MCF 10A (cell line): ENCODE data around the gene SPNS3. TPM values are rescaled to one million over a fixed set of nuclear protein-coding genes. Genes with fewer than 3 reads are reported as not detected.

Experiments used
- BruUV-seq: library from RNA; stranded (reverse); fragments of 400-500 nt; replicated peaks from 2 replicates; lab custom pipeline; 2021; lab: Mats Ljungman, UMichigan
- CTCF ChIA-PET: fragments of 300-600 bp; sonication (Branson Sonifier 250); formaldehyde crosslinking; extraction: SDS; loops from one replicate; lab custom pipeline; 2021; ENCODE audit warnings: antibody characterized with exemption, inconsistent platforms; lab: Yijun Ruan, JAX
- POLR2A ChIA-PET: fragments of 300-600, 350-650 bp; sonication (Branson Sonifier 250); formaldehyde crosslinking; extraction: SDS; loops from one replicate; lab custom pipeline; 2020; ENCODE audit warnings: antibody characterized with exemption, inconsistent platforms; lab: Yijun Ruan, JAX
- DNase-seq: peaks from one replicate; pipeline ENCODE4 v3.0.0-alpha.2; 2018; ENCODE audit not compliant: unreplicated experiment
- H3K27ac Mint-ChIP-seq: one replicate; pipeline ENCODE4 v1.8.0; 2022; ENCODE audit warnings: mild to moderate bottlenecking, low read depth, mixed read lengths; ENCODE audit not compliant: unreplicated experiment
- H3K27me3 Mint-ChIP-seq: one replicate; pipeline ENCODE4 v1.8.0; 2022; ENCODE audit warnings: mixed read lengths; ENCODE audit not compliant: insufficient read depth, unreplicated experiment
- H3K36me3 Mint-ChIP-seq: one replicate; pipeline ENCODE4 v1.8.0; 2022; ENCODE audit warnings: mild to moderate bottlenecking, moderate library complexity, mixed read lengths; ENCODE audit not compliant: insufficient read depth, unreplicated experiment
- H3K4me1 Mint-ChIP-seq: one replicate; pipeline ENCODE4 v1.8.0; 2022; ENCODE audit warnings: mixed read lengths; ENCODE audit not compliant: insufficient read depth, unreplicated experiment
- H3K4me3 Mint-ChIP-seq: one replicate; pipeline ENCODE4 v1.8.0; 2022; ENCODE audit warnings: mild to moderate bottlenecking, moderate library complexity, mixed read lengths; ENCODE audit not compliant: unreplicated experiment
- H3K9me3 Mint-ChIP-seq: one replicate; pipeline ENCODE4 v1.8.0; 2022; ENCODE audit warnings: mixed read lengths; ENCODE audit not compliant: unreplicated experiment
- intact Hi-C: fragments of 100-400 bp; cut with micrococcal nuclease; formaldehyde crosslinking; loops from 2 replicates; pipeline ENCODE4 v1.14.1; 2022
- total RNA-seq: library from RNA; stranded (reverse); gene quantifications from 2 replicates; pipeline ENCODE4 v1.2.3, GENCODE V29; 2022
- TF ChIP-seq, protein P1 (sequence below): fragments of 200-600 bp; IDR thresholded peaks from one replicate; pipeline ENCODE4 v1.8.0; 2022; ENCODE audit warnings: antibody characterized with exemption, mild to moderate bottlenecking; ENCODE audit not compliant: unreplicated experiment

SPNS3 gene
- total RNA-seq, 1 experiment from 2014 or later = not detected

- Mint-ChIP-seq H3K27me3 (peaks cover 6% of the 10 kb centered on the region), H3K4me1 (no peaks in the 10 kb centered on the region), H3K9me3 (no peaks in the 10 kb centered on the region), H3K4me3 (no peak overlapping the region), H3K27ac (peak overlapping the region; percentile 49), H3K36me3 (peaks cover 6% of the 10 kb centered on the region)
- no TSS peak for BruUV-seq
- CTCF ChIA-PET = no interaction called here
- no peak for DNase-seq
- intact Hi-C loops = no loop called here
- POLR2A ChIA-PET = no interaction called here
- TF ChIP-seq, protein P1, sequence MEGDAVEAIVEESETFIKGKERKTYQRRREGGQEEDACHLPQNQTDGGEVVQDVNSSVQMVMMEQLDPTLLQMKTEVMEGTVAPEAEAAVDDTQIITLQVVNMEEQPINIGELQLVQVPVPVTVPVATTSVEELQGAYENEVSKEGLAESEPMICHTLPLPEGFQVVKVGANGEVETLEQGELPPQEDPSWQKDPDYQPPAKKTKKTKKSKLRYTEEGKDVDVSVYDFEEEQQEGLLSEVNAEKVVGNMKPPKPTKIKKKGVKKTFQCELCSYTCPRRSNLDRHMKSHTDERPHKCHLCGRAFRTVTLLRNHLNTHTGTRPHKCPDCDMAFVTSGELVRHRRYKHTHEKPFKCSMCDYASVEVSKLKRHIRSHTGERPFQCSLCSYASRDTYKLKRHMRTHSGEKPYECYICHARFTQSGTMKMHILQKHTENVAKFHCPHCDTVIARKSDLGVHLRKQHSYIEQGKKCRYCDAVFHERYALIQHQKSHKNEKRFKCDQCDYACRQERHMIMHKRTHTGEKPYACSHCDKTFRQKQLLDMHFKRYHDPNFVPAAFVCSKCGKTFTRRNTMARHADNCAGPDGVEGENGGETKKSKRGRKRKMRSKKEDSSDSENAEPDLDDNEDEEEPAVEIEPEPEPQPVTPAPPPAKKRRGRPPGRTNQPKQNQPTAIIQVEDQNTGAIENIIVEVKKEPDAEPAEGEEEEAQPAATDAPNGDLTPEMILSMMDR = no peak
These were observed 73.8 kb downstream of the SPNS3 start for GRCh38 chr17:4507361-4508111.

GRCh38 chr17:4508207-4508606 lies 74.5 kb downstream of the SPNS3 start:
- Mint-ChIP-seq H3K36me3 (peaks cover 6% of the 10 kb centered on the region), H3K27ac (no peak overlapping the region), H3K27me3 (no peaks in the 10 kb centered on the region), H3K4me3 (no peak overlapping the region), H3K9me3 (no peaks in the 10 kb centered on the region), H3K4me1 (no peaks in the 10 kb centered on the region)
- ChIA-PET POLR2A (no interaction called here), CTCF (interaction anchor here (0.7 kb wide), 1 partner anchor 12 kb away, joined by 3 read pairs; no protein-coding TSS in a partner anchor)
- DNase-seq = no peak
- TF ChIP-seq, protein P1 = no peak
- no TSS peak for BruUV-seq
- intact Hi-C loops = no loop called here

GRCh38 chr17:4509401-4509800 lies 75.7 kb downstream of the SPNS3 start:
- ChIA-PET POLR2A (interaction anchor here (0.6 kb wide), 1 partner anchor 168 kb away, joined by 3 read pairs; no protein-coding TSS in a partner anchor), CTCF (interaction anchor here (0.7 kb wide), 1 partner anchor 89 kb away, joined by 5 read pairs; no protein-coding TSS in a partner anchor)
- H3K27me3 Mint-ChIP-seq = no peaks in the 10 kb centered on the region
- BruUV-seq = no TSS peak
- H3K4me3 Mint-ChIP-seq = no peak overlapping the region
- intact Hi-C loops = no loop called here
- TF ChIP-seq, protein P1 = no peak
- H3K36me3 Mint-ChIP-seq = peaks cover 6% of the 10 kb centered on the region
- no peaks in the 10 kb centered on the region for H3K4me1 Mint-ChIP-seq
- no peak overlapping the region for H3K27ac Mint-ChIP-seq
- H3K9me3 Mint-ChIP-seq = no peaks in the 10 kb centered on the region
- no peak for DNase-seq

GRCh38 chr17:4509923-4510617 lies 76.3 kb downstream of the SPNS3 start:
- Mint-ChIP-seq H3K27ac (no peak overlapping the region), H3K36me3 (peaks cover 6% of the 10 kb centered on the region), H3K9me3 (no peaks in the 10 kb centered on the region), H3K4me3 (no peak overlapping the region), H3K4me1 (no peaks in the 10 kb centered on the region), H3K27me3 (no peaks in the 10 kb centered on the region)
- DNase-seq = no peak
- POLR2A ChIA-PET = no interaction called here
- intact Hi-C loops = no loop called here
- TF ChIP-seq, protein P1 = no peak
- CTCF ChIA-PET = no interaction called here
- BruUV-seq = no TSS peak
